Right lobe of liver (tissue), 6 donors: Measurements from ENCODE around the gene APBB2. TPM values are rescaled to one million over a fixed set of nuclear protein-coding genes. Genes with fewer than 3 reads are reported as not detected.

Experiments
- ATAC-seq, 4 donors: fragments of 200-7000 bp; cut with Tn5 transposase; one replicate each; pipeline ENCODE4 v1.9.1; 2020; ENCODE audit warnings: mild to moderate bottlenecking in 4 of 4, moderate library complexity in 4 of 4
- DNase-seq, 3 donors: peaks; one replicate each; pipeline ENCODE4 v3.0.0-alpha.2; 2020
- H3K27ac ChIP-seq, 3 donors: fragments of 200-600 bp; one replicate each; pipeline ENCODE4 v1.8.0; 2022
- H3K27me3 ChIP-seq, 2 donors: fragments of 200-600 bp; one replicate each; pipeline ENCODE4 v1.8.0; 2022
- H3K36me3 ChIP-seq, 4 donors: fragments of 200-600 bp; sonication (generic) in 1 of 4; one replicate each; pipeline versions ENCODE4 v1.5.1 to v1.8.0; 2017 to 2022; ENCODE audit warnings: control low read depth in 1 of 4
- H3K4me1 ChIP-seq, 4 donors: fragments of 200-600 bp; sonication (generic) in 1 of 4; one replicate each; pipeline versions ENCODE4 v1.5.1 to v1.8.0; 2017 to 2022; ENCODE audit warnings: control low read depth in 1 of 4
- H3K4me3 ChIP-seq, 3 donors: fragments of 200-600 bp; one replicate each; pipeline ENCODE4 v1.8.0; 2022
- H3K9me3 ChIP-seq, 4 donors: fragments of 200-600 bp; sonication (generic) in 1 of 4; one replicate each; pipeline versions ENCODE4 v1.5.1 to v1.8.0; 2017 to 2022; ENCODE audit warnings: control low read depth in 1 of 4
- POLR2A ChIP-seq: fragments of 450-650 bp; IDR thresholded peaks from one replicate; pipeline ENCODE4 v1.6.1; 2017; ENCODE audit warnings: antibody characterized with exemption, mild to moderate bottlenecking
- WGBS: methylation state at CpG from one replicate; pipeline ENCODE4 v1.1.6; 2018; ENCODE audit warnings: low coverage, low lambda C conversion rate; ENCODE audit not compliant: insufficient coverage; ENCODE audit errors: missing lambda C conversion rate; 5-methylcytosine and 5-hydroxymethylcytosine counted together
- intact Hi-C, 2 donors: fragments of 100-400 bp; cut with DNase I; formaldehyde crosslinking; loops; one replicate each; pipeline versions ENCODE4 v1.11.2 to v1.14.1; 2022
- total RNA-seq, 6 experiments: library from RNA; depleted of rRNA in 2 of 6; stranded (reverse); fragments of >200 nt in 2 of 6; fragmentation: NEBNext Ultra II Directional in 3 of 6; extraction: Animal tissue kit (Norgen Biotek cat#: 25700) in 3 of 6; gene quantifications; one replicate each; pipeline versions ENCODE4 v1.1.0 to v1.2.4, GENCODE V29; 2016 to 2023
- TF ChIP-seq, protein P1 (sequence below), 4 donors: fragments of 200-600 bp in 3 of 4; fragments of 450-650 bp in 1 of 4; IDR thresholded peaks; one replicate each; pipeline versions ENCODE4 v1.5.1 to v1.8.0; 2016 to 2022; ENCODE audit warnings: antibody characterized with exemption in 4 of 4, mild to moderate bottlenecking in 2 of 4
- donor health status: DM: no; HTN: yes; CAD: no.
- donor health status: DM: no; HTN: no; CAD: no.
- donor health status: DM: no; HTN: no; CAD: no.
- donor health status: DM: no; HTN: yes; CAD: no.
- donor health status: DM: no; HTN: yes; CAD: no.

APBB2 gene
- total RNA-seq, 6 experiments from 2014 or later = 14.1 to 27.9 (median 25.1) TPM

DNA sequence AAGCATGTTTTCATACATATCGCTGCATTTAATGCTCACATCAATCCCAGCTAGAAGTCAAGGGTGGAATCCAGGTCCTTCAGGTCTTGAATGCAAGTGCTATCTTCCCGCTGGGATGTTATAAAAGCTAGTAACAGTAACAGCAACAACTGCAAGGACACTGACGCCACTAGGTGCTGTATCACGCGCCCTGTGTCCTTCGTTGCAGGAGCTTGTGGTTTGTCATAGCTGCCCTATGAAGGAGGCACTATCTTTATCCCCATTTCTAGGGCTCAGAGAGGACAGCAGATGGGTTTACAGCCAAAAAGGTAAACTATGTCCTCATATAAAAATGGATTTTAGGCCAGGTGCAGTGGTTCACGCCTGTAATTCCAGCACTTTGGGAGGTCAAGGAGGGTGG, 261.7 kb downstream of the APBB2 start:
- DNase-seq (no peak), ATAC-seq (no peak)
- intact Hi-C loops = no loop called here
- Histone ChIP-seq H3K27me3 (no peaks in the 10 kb centered on the region), H3K27ac (no peak overlapping the region), H3K9me3 (no peaks in the 10 kb centered on the region), H3K4me1 (no peaks in the 10 kb centered on the region), H3K4me3 (no peak overlapping the region), H3K36me3 (no peaks in the 10 kb centered on the region)
- WGBS = 93% methylated on average over 5 of the region's 7 CpGs
- TF ChIP-seq, protein P1, sequence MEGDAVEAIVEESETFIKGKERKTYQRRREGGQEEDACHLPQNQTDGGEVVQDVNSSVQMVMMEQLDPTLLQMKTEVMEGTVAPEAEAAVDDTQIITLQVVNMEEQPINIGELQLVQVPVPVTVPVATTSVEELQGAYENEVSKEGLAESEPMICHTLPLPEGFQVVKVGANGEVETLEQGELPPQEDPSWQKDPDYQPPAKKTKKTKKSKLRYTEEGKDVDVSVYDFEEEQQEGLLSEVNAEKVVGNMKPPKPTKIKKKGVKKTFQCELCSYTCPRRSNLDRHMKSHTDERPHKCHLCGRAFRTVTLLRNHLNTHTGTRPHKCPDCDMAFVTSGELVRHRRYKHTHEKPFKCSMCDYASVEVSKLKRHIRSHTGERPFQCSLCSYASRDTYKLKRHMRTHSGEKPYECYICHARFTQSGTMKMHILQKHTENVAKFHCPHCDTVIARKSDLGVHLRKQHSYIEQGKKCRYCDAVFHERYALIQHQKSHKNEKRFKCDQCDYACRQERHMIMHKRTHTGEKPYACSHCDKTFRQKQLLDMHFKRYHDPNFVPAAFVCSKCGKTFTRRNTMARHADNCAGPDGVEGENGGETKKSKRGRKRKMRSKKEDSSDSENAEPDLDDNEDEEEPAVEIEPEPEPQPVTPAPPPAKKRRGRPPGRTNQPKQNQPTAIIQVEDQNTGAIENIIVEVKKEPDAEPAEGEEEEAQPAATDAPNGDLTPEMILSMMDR (IDR thresholded peaks at IDR 0.05) = no peak

DNA sequence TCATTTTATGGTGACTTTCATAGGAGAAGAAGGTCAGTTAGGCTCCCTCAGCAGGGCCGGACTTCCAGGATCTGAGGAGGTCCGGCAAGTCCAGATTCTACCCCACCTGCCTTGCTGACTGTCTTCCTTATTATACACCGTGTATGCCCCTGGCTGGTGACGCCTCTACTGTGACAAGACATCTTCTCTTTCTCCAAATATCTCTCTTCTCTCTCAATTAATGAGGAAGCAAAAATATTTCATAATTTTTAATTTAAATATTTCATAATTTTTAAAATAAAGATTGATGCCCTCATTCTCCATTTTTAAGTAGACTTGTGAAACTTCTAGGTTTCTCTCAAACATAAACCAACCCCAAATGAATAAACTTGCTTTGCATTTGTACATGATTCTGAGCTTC, 262.1 kb downstream of the APBB2 start:
- WGBS = 49% methylated on average over 3 of the region's 4 CpGs
- ATAC-seq = no peak

DNA sequence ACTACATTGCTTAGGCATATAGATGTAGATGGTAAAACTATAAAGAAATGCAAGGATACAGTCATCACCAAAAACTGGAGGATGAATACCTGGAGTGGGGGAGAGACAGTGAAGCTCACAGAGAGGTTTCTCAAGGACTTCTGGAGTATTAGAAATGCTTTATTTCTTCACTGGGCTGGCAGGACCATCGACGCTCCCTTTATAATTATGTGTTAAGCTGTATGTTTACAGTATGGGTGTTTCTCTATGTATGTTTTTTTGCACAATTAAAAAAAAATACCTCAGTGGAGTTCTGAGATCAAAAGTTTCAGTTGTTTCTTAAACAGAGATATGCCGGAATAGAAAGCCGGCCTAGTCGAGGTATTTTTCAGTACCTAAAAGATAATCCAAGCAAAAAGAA, 263.3 kb downstream of the APBB2 start:
- Histone ChIP-seq H3K27me3 (no peaks in the 10 kb centered on the region), H3K4me3 (no peak overlapping the region), H3K27ac (no peak overlapping the region), H3K9me3 (no peaks in the 10 kb centered on the region), H3K4me1 (no peaks in the 10 kb centered on the region), H3K36me3 (no peaks in the 10 kb centered on the region)
- DNase-seq (no peak), ATAC-seq (no peak)
- TF ChIP-seq, protein P1 (IDR thresholded peaks at IDR 0.05) = no peak
- TF ChIP-seq POLR2A = no peak
- intact Hi-C loops = no loop called here
- WGBS = 87% methylated on average over 5 of the region's 5 CpGs

More for the DNA sequence above, 262.1 kb downstream of the APBB2 start:
- H3K27ac ChIP-seq = no peak overlapping the region
- intact Hi-C loops = no loop called here
- no peaks in the 10 kb centered on the region for H3K4me1 ChIP-seq
- H3K27me3 ChIP-seq = no peaks in the 10 kb centered on the region
- H3K9me3 ChIP-seq = no peaks in the 10 kb centered on the region
- no peak for DNase-seq
- no peak for TF ChIP-seq POLR2A
- TF ChIP-seq, protein P1 (IDR thresholded peaks at IDR 0.05) = no peak
- H3K36me3 ChIP-seq = no peaks in the 10 kb centered on the region
- no peak overlapping the region for H3K4me3 ChIP-seq

DNA sequence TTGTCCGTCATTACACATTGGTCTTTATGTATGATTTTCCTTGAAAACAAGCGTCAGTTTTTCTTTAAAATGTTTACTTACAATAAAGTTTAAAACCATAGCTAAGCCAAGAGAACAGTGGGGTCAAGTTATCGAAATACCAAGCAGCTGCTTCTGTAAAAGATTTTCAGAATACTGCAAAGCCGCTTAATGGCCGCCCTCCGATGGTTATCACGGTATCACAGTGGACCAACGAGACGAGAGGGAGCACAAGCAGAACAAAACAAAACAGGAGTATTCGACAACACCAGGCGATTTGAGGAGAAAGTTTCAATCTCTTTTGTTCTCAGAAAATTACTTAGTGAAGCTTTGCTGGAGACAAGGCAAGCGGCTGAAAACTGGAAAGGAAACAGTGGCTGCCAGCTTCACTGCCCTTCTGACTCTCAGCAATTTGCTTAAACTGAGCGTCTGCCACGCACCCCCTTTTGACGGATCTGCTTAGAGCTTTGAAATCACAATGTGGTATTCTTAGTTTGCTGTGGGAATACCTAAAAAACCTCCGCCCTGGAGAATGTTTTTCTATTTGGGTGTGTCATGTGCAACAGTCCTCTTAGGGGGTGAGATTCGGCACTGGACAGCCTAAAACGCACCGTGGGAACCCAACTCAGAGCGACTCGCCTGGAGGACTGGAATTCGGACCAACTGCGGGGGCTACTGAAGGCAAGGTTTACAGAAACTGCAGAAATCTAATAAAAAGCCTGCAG, 264.8 kb downstream of the APBB2 start:
- no peaks in the 10 kb centered on the region for H3K9me3 ChIP-seq
- DNase-seq = no peak
- peak overlapping the region in 1 of 3 donors; percentile 31 for H3K27ac ChIP-seq
- TF ChIP-seq, protein P1 (IDR thresholded peaks at IDR 0.05) = no peak
- no peak for TF ChIP-seq POLR2A
- no peaks in the 10 kb centered on the region for H3K27me3 ChIP-seq
- H3K4me3 ChIP-seq = no peak overlapping the region
- intact Hi-C loops = no loop called here
- ATAC-seq = peak in 2 of 4 donors; percentile 11 to 22
- no peaks in the 10 kb centered on the region for H3K4me1 ChIP-seq
- peaks cover 0 to 1% (median 0%) of the 10 kb centered on the region in 4 donors for H3K36me3 ChIP-seq
- WGBS = 63% methylated on average over 19 of the region's 23 CpGs
